Eye (tissue), 1 donor: ENCODE results near the gene GDNF.
"Not testable (repeated sequence)": the region's sequence is repeated elsewhere in the genome, so short reads cannot be mapped to it uniquely, and the experiment has no call there.

Experiments
- DNase-seq: peaks from one replicate; pipeline ENCODE4 v3.0.0-alpha.2; 2015

The GDNF gene

GRCh38 chr5:37815913-37816312 lies 23.9 kb downstream of the GDNF start:
- DNase-seq, result no peak

- no peak for DNase-seq
Measured at GRCh38 chr5:37814699-37815098, 25.1 kb downstream of the GDNF start.

- DNase-seq, result no peak
Measured at GRCh38 chr5:37812365-37812764, 27.5 kb downstream of the GDNF start.

- DNase-seq, result no peak
Measured at GRCh38 chr5:37811866-37812265, 28.0 kb downstream of the GDNF start.

- DNase-seq, result no peak
Measured at GRCh38 chr5:37810311-37810710, 29.5 kb downstream of the GDNF start.

GRCh38 chr5:37808945-37809344 lies 30.9 kb downstream of the GDNF start:
- no peak for DNase-seq

- DNase-seq, result no peak
Measured at GRCh38 chr5:37807621-37808301, 32.1 kb downstream of the GDNF start.

GRCh38 chr5:37807015-37807414 lies 32.8 kb downstream of the GDNF start:
- no peak for DNase-seq

GRCh38 chr5:37806476-37806875 lies 33.4 kb downstream of the GDNF start:
- no peak for DNase-seq

- no peak for DNase-seq
Measured at GRCh38 chr5:37806016-37806415, 33.8 kb downstream of the GDNF start.

- no peak for DNase-seq
Measured at GRCh38 chr5:37804401-37804800, 35.4 kb downstream of the GDNF start.

- no peak for DNase-seq
Measured at GRCh38 chr5:37803487-37803886, 36.4 kb downstream of the GDNF start.

- no peak for DNase-seq
Measured at GRCh38 chr5:37801521-37801920, 38.3 kb downstream of the GDNF start.

- no peak for DNase-seq
Measured at GRCh38 chr5:37799865-37800421, 39.9 kb downstream of the GDNF start.

GRCh38 chr5:37796435-37796834 lies 43.4 kb downstream of the GDNF start:
- not testable (repeated sequence) for DNase-seq

- not testable (repeated sequence) for DNase-seq
Measured at GRCh38 chr5:37795292-37795691, 44.5 kb downstream of the GDNF start.

GRCh38 chr5:37792975-37793631 lies 46.7 kb downstream of the GDNF start:
- DNase-seq, result no peak

- no peak for DNase-seq
Measured at GRCh38 chr5:37791321-37791720, 48.5 kb downstream of the GDNF start.

- DNase-seq, result no peak
Measured at GRCh38 chr5:37789991-37790390, 49.9 kb downstream of the GDNF start.

GRCh38 chr5:37787742-37788141 lies 52.1 kb downstream of the GDNF start:
- DNase-seq, result no peak

- DNase-seq, result no peak
Measured at GRCh38 chr5:37786862-37787519, 52.9 kb downstream of the GDNF start.

GRCh38 chr5:37786416-37786815 lies 53.4 kb downstream of the GDNF start:
- no peak for DNase-seq

- DNase-seq, result not testable (repeated sequence)
Measured at GRCh38 chr5:37781409-37781808, 58.4 kb downstream of the GDNF start.
